K562 (cell line): ENCODE data around the gene DAPK1. TPM values are rescaled to one million over a fixed set of nuclear protein-coding genes. Genes with fewer than 3 reads are reported as not detected.

Source experiments
- ATAC-seq: fragments of 200-7000 bp; cut with Tn5 transposase; 3 replicates; pipeline ENCODE4 v1.9.1; 2020; ENCODE audit warnings: moderate library complexity
- BruUV-seq: library from RNA; stranded (reverse); fragments of 400-500 nt; replicated peaks from 2 replicates; lab custom pipeline; 2021; lab: Mats Ljungman, UMichigan
- CTCF ChIA-PET: fragments of 300-600 bp; formaldehyde crosslinking; extraction: SDS; loops from one replicate; lab custom pipeline; 2021; ENCODE audit warnings: low intra/inter-chr PET ratio; lab: Yijun Ruan, JAX
- POLR2A ChIA-PET: fragments of 300-600, 350-650 bp; sonication (Branson Sonifier 250); formaldehyde crosslinking; extraction: SDS; loops from one replicate; lab custom pipeline; 2021; ENCODE audit warnings: antibody characterized with exemption, inconsistent platforms; lab: Yijun Ruan, JAX
- DNase-seq, 4 experiments: peaks; one replicate each; pipeline versions ENCODE4 v3.0.0 to v3.0.0-alpha.2; 2011 to 2018; ENCODE audit warnings: low spot score in 3 of 4, mixed read lengths in 3 of 4; ENCODE audit errors: extremely low read depth in 1 of 4
- FAIRE-seq: peaks from 2 replicates; lab custom pipeline; 2011; peaks lifted over from hg19 to GRCh38; lab: Jason Lieb, UNC
- H2AFZ ChIP-seq: 2 replicates; pipeline ENCODE4 v1.6.0; 2011; ENCODE audit warnings: low read depth, low read length, control low read depth, inconsistent platforms
- H3K27ac ChIP-seq: fragments of 200-600 bp; 3 replicates; pipeline ENCODE4 v1.8.0; 2011; ENCODE audit warnings: low read depth, mild to moderate bottlenecking, control low read depth, inconsistent platforms, low read length, moderate library complexity, mixed read lengths; ENCODE audit errors: extremely low read depth
- H3K27me3 ChIP-seq, 2 experiments: fragments of 300-600 bp in 1 of 2; 2 replicates in 1 of 2; 3 replicates in 1 of 2; pipeline versions ENCODE4 v1.6.0 to v1.8.0; 2011; ENCODE audit warnings: inconsistent platforms in 2 of 2, low read length in 2 of 2, mild to moderate bottlenecking in 1 of 2, mixed read lengths in 1 of 2, moderate library complexity in 1 of 2; ENCODE audit not compliant: control insufficient read depth in 2 of 2, insufficient read depth in 2 of 2
- H3K36me3 ChIP-seq: fragments of 300-600 bp; 3 replicates; pipeline ENCODE4 v1.8.0; 2011; ENCODE audit warnings: mild to moderate bottlenecking, low read length, inconsistent platforms; ENCODE audit not compliant: control insufficient read depth, insufficient read depth
- H3K4me1 ChIP-seq, 2 experiments: fragments of 200-600 bp in 1 of 2; replicated peaks in 1 of 2; 2 replicates in 1 of 2; 3 replicates in 1 of 2; pipeline versions ENCODE4 v1.5.1 to v1.8.0; 2011; ENCODE audit warnings: inconsistent platforms in 2 of 2, low read length in 2 of 2, mild to moderate bottlenecking in 1 of 2, mixed read lengths in 1 of 2, moderate library complexity in 1 of 2; ENCODE audit not compliant: control insufficient read depth in 2 of 2, insufficient read depth in 2 of 2
- H3K4me2 ChIP-seq: 2 replicates; pipeline ENCODE4 v1.6.1; 2011; ENCODE audit warnings: low read length, control low read depth, inconsistent platforms, mixed read lengths; ENCODE audit not compliant: insufficient read depth
- H3K4me3 ChIP-seq: fragments of 200-600 bp; sonication (generic), shearing (Covaris generic); 2 replicates; pipeline ENCODE4 v1.5.1; 2016; ENCODE audit warnings: control low read depth, inconsistent platforms
- H3K79me2 ChIP-seq: fragments of 200-600 bp; 3 replicates; pipeline ENCODE4 v1.8.0; 2011; ENCODE audit warnings: low read length, inconsistent platforms; ENCODE audit not compliant: control insufficient read depth, insufficient read depth
- H3K9ac ChIP-seq, 2 experiments: 2 replicates each; pipeline versions ENCODE4 v1.6.0 to v1.6.1; 2011; ENCODE audit warnings: low read depth in 2 of 2, low read length in 2 of 2, control low read depth in 1 of 2, inconsistent platforms in 1 of 2, mild to moderate bottlenecking in 1 of 2, mixed read lengths in 1 of 2; ENCODE audit not compliant: insufficient read depth in 1 of 2
- H3K9me1 ChIP-seq: one replicate; pipeline ENCODE4 v1.6.0; 2011; ENCODE audit warnings: inconsistent platforms, mild to moderate bottlenecking, low read length, moderate library complexity; ENCODE audit not compliant: control insufficient read depth, insufficient read depth
- H3K9me3 ChIP-seq: replicated peaks from 2 replicates; pipeline ENCODE4 v1.5.1; 2011; ENCODE audit warnings: low read depth, low read length, inconsistent platforms; ENCODE audit not compliant: control insufficient read depth, insufficient read depth
- H4K20me1 ChIP-seq: replicated peaks from 2 replicates; pipeline ENCODE4 v1.6.1; 2011; ENCODE audit warnings: low read length, inconsistent platforms, mixed read lengths; ENCODE audit not compliant: control insufficient read depth, insufficient read depth
- ATF3 ChIP-seq, 2 experiments: fragments of 450-650 bp in 1 of 2; sonication (generic) in 1 of 2; formaldehyde crosslinking in 1 of 2; IDR thresholded peaks in 1 of 2; conservative IDR thresholded peaks in 1 of 2; 2 replicates each; pipeline versions ENCODE4 v1.6.1 to v1.8.1; 2016 to 2023; ENCODE audit warnings: mild to moderate bottlenecking in 2 of 2, moderate library complexity in 2 of 2, inconsistent platforms in 1 of 2, missing genetic modification reagents in 1 of 2
- EHMT2 ChIP-seq: fragments of 450-650 bp; IDR thresholded peaks from 2 replicates; pipeline ENCODE4 v1.6.1; 2018; ENCODE audit warnings: antibody characterized with exemption
- FOXK2 ChIP-seq, 2 experiments: fragments of 450-650 bp; IDR thresholded peaks in 1 of 2; conservative IDR thresholded peaks in 1 of 2; 2 replicates each; pipeline ENCODE4 v1.6.1; 2016; ENCODE audit warnings: low read depth in 2 of 2, mild to moderate bottlenecking in 1 of 2
- HNRNPK ChIP-seq: fragments of 200-400 bp; formaldehyde crosslinking; IDR thresholded peaks from one replicate; pipeline ENCODE4 v1.6.1; 2018; ENCODE audit warnings: mild to moderate bottlenecking, low read depth, low read length; ENCODE audit not compliant: poor library complexity, severe bottlenecking
- NR2C2 ChIP-seq, 2 experiments: fragments of 200-800 bp in 1 of 2; sonication (Bioruptor generic) in 1 of 2; sonication (generic) in 1 of 2; formaldehyde crosslinking in 1 of 2; IDR thresholded peaks; 2 replicates each; pipeline versions ENCODE4 v1.6.1 to v1.8.0; 2016 to 2022; ENCODE audit warnings: mild to moderate bottlenecking in 1 of 2, missing compliant biosample characterization in 1 of 2, missing genetic modification characterization in 1 of 2, missing genetic modification reagents in 1 of 2
- RUNX1 ChIP-seq: sonication (generic); IDR thresholded peaks from 2 replicates; pipeline ENCODE4 v1.6.1; 2016; ENCODE audit warnings: antibody characterized with exemption, low read depth
- SIN3B ChIP-seq: fragments of 450-650 bp; IDR thresholded peaks from 2 replicates; pipeline ENCODE4 v1.6.1; 2017; ENCODE audit warnings: low read depth, mild to moderate bottlenecking, moderate library complexity
- SUPT5H ChIP-seq: fragments of 450-650 bp; IDR thresholded peaks from 2 replicates; pipeline ENCODE4 v1.6.1; 2016
- TCF7L2 ChIP-seq: fragments of 150-350 bp; IDR thresholded peaks from 2 replicates; pipeline ENCODE4 v1.6.1; 2016; ENCODE audit warnings: low read depth, mild to moderate bottlenecking, low read length, moderate library complexity
- TRIM25 ChIP-seq: fragments of 450-650 bp; IDR thresholded peaks from 2 replicates; pipeline ENCODE4 v1.7.0; 2016; ENCODE audit warnings: borderline replicate concordance
- ZNF263 ChIP-seq: sonication (generic); formaldehyde crosslinking; IDR thresholded peaks from 2 replicates; pipeline ENCODE4 v1.8.0; 2022; ENCODE audit warnings: mild to moderate bottlenecking, missing genetic modification reagents, borderline replicate concordance
- ZNF280A ChIP-seq: fragments of 450-650 bp; IDR thresholded peaks from 2 replicates; pipeline ENCODE4 v1.6.1; 2018; ENCODE audit warnings: mild to moderate bottlenecking, low read depth; ENCODE audit not compliant: partially characterized antibody
- ZNF431 ChIP-seq: sonication (generic); formaldehyde crosslinking; IDR thresholded peaks from 2 replicates; pipeline ENCODE4 v1.8.0; 2022; ENCODE audit warnings: mild to moderate bottlenecking, missing genetic modification reagents
- WGBS: fragments of 100-300 bp; shearing (Covaris generic); methylation state at CpG from one replicate; pipeline ENCODE4 v1.1.6; 2016; ENCODE audit warnings: low coverage, mixed read lengths; ENCODE audit not compliant: insufficient coverage; ENCODE audit errors: missing lambda C conversion rate; 5-methylcytosine and 5-hydroxymethylcytosine counted together
- in situ Hi-C: fragments of 300-500 bp; cut with MboI; formaldehyde crosslinking; loops from 4 replicates; pipeline ENCODE4 v1.15.0; 2018; ENCODE audit warnings: inconsistent platforms, mixed read lengths
- intact Hi-C: fragments of 100-400 bp; cut with micrococcal nuclease; formaldehyde crosslinking; loops from 2 replicates; pipeline ENCODE4 v1.14.2; 2022
- polyA plus RNA-seq, 8 experiments: library from polyadenylated mRNA; depleted of rRNA in 4 of 8; stranded (reverse) in 5 of 8; unstranded in 3 of 8; fragments of >200 nt; fragmentation: Nextera tagmentation in 2 of 8; fragmentation: Illumina TruSeq in 1 of 8; extraction: Ambion mirVana in 2 of 8; extraction: Trizol in 1 of 8; gene quantifications; 2 replicates each; pipeline versions ENCODE4 v1.2.1 to v1.2.3, GENCODE V29; 2011 to 2014; ENCODE audit warnings: inconsistent platforms in 1 of 8, missing spikeins in 1 of 8
- total RNA-seq, 7 experiments: library from RNA; depleted of rRNA in 6 of 7; stranded (reverse); fragments of >200 nt in 6 of 7; fragmentation: Illumina TruSeq in 2 of 7; extraction: Trizol in 2 of 7; gene quantifications; 2 replicates each; pipeline versions ENCODE4 v1.2.1 to v1.2.3, GENCODE V29; 2011 to 2021; ENCODE audit warnings: low replicate concordance in 1 of 7

The DAPK1 gene
- total and polyA plus RNA-seq, 9 of the 15 experiments (the other 6 are each of a cell fraction or from before 2014, with no cell fraction given) = 1.7 to 26.4 (median 15.8) TPM

- TF ChIP-seq ATF3 (IDR thresholded peaks at IDR 0.05) = peak; percentile 41; the same call in 1 of the 2 replicates
- TF ChIP-seq ATF3 (CRISPR knock-in tag; conservative IDR thresholded peaks at IDR 0.05) = no peak
- TF ChIP-seq TCF7L2 = no peak
- no peak for TF ChIP-seq SIN3B
- TF ChIP-seq ZNF431 (CRISPR knock-in tag) = no peak
Observed at GRCh38 chr9:87711857-87712800, 214.5 kb downstream of the DAPK1 start (continued).

GRCh38 chr9:87712801-87713277, 215.2 kb downstream of the DAPK1 start:
- H2AFZ ChIP-seq = peak overlapping the region; percentile 62; the same call in 1 of the 2 replicates
- no peaks in the 10 kb centered on the region for H3K27me3 ChIP-seq
- intact Hi-C loops = no loop called here
- BruUV-seq = no TSS peak
- ATAC-seq (no peak), FAIRE-seq (no peak), DNase-seq (no peak)
- WGBS = 86% methylated on average over 3 of the region's 6 CpGs
- no peaks in the 10 kb centered on the region for H3K79me2 ChIP-seq
- H3K9ac ChIP-seq = peak overlapping the region in 1 of 2 experiments; percentile 40; a peak in 2 of 4 replicates
- CTCF ChIA-PET = no interaction called here
- in situ Hi-C loops = no loop called here
- peak overlapping the region; percentile 61 for H3K4me2 ChIP-seq
- H3K4me3 ChIP-seq = no peak overlapping the region
- no peaks in the 10 kb centered on the region for H4K20me1 ChIP-seq
- H3K9me1 ChIP-seq = peaks cover 3% of the 10 kb centered on the region
- no peaks in the 10 kb centered on the region for H3K9me3 ChIP-seq
- H3K36me3 ChIP-seq = no peaks in the 10 kb centered on the region; the same call in 2 of the 3 replicates
- H3K4me1 ChIP-seq = peaks cover 21 to 48% of the 10 kb centered on the region in 2 experiments; a peak in 4 of 5 replicates
- H3K27ac ChIP-seq = peak overlapping the region; percentile 95
- POLR2A ChIA-PET = interaction anchor here (2.4 kb wide), 1 partner anchor 14 kb away, joined by 22 read pairs; the partner anchor contains the start of gene CTSL
- TF ChIP-seq NR2C2 (CRISPR knock-in tag; IDR thresholded peaks at IDR 0.05) = no peak
- no peak for TF ChIP-seq NR2C2 (tag; IDR thresholded peaks at IDR 0.05)
- no peak for TF ChIP-seq RUNX1
- TF ChIP-seq TRIM25 = 0 out of 2 replicates have a peak, but pooled peaks have one; percentile 84
- TF ChIP-seq HNRNPK = no peak
- TF ChIP-seq SUPT5H = 0 out of 2 replicates have a peak, but pooled peaks have one; percentile 51
- TF ChIP-seq ZNF263 = no peak
- TF ChIP-seq FOXK2 (conservative IDR thresholded peaks at IDR 0.05 in 1 of 2, IDR thresholded peaks at IDR 0.05 in 1 of 2; ENCODE audit: low read depth in 2 of 2) = 0 out of 4 replicates have a peak, but pooled peaks of 1 of the 2 experiments have one; percentile 32
- no peak for TF ChIP-seq EHMT2
- peak; percentile 47 for TF ChIP-seq ZNF280A
